Measurements from ENCODE around the gene GLT8D1.

GLT8D1 gene

GRCh38 chr3:52712291-52713212 lies 7.0 kb upstream of the GLT8D1 start:
- DNase-seq (ENCODE audit: low read depth), result no peak
- no peak overlapping the region for H3K4me3 ChIP-seq (ENCODE audit: control insufficient read depth, low read depth, low read length)
- no peak for TF ChIP-seq CTCF (conservative IDR thresholded peaks at IDR 0.05; ENCODE audit: control insufficient read depth, insufficient read depth, low read depth, low read length)

- DNase-seq (ENCODE audit: low read depth), result no peak
- TF ChIP-seq CTCF (conservative IDR thresholded peaks at IDR 0.05; ENCODE audit: control insufficient read depth, insufficient read depth, low read depth, low read length), result no peak
- H3K4me3 ChIP-seq (ENCODE audit: control insufficient read depth, low read depth, low read length), result no peak overlapping the region
These were observed 4.9 kb upstream of the GLT8D1 start for GRCh38 chr3:52710512-52710911.

GRCh38 chr3:52707585-52707984 lies 2.0 kb upstream of the GLT8D1 start:
- peak overlapping the region; percentile 97 for H3K4me3 ChIP-seq (ENCODE audit: control insufficient read depth, low read depth, low read length)
- TF ChIP-seq CTCF (conservative IDR thresholded peaks at IDR 0.05; ENCODE audit: control insufficient read depth, insufficient read depth, low read depth, low read length), result no peak
- no peak for DNase-seq (ENCODE audit: low read depth)

GRCh38 chr3:52705438-52705687 lies 228 bp downstream of the GLT8D1 start:
- H3K4me3 ChIP-seq (ENCODE audit: control insufficient read depth, low read depth, low read length), result peak overlapping the region; percentile 97
- no peak for TF ChIP-seq CTCF (conservative IDR thresholded peaks at IDR 0.05; ENCODE audit: control insufficient read depth, insufficient read depth, low read depth, low read length)
- DNase-seq (ENCODE audit: low read depth), result no peak

- DNase-seq (ENCODE audit: low read depth), result peak; percentile 28
- peak overlapping the region; percentile 97 for H3K4me3 ChIP-seq (ENCODE audit: control insufficient read depth, low read depth, low read length)
- TF ChIP-seq CTCF (conservative IDR thresholded peaks at IDR 0.05; ENCODE audit: control insufficient read depth, insufficient read depth, low read depth, low read length), result no peak
These were observed 767 bp downstream of the GLT8D1 start for GRCh38 chr3:52704611-52705437.

- no peak for TF ChIP-seq CTCF (conservative IDR thresholded peaks at IDR 0.05; ENCODE audit: control insufficient read depth, insufficient read depth, low read depth, low read length)
- no peak for DNase-seq (ENCODE audit: low read depth)
- peak overlapping the region; percentile 97 for H3K4me3 ChIP-seq (ENCODE audit: control insufficient read depth, low read depth, low read length)
These were observed 2.2 kb downstream of the GLT8D1 start for GRCh38 chr3:52703341-52703740.

Data from fibroblast of mammary gland (primary cell).